Measurements from ENCODE around the gene ADAT3.

- no peak for TF ChIP-seq EZH2 (IDR thresholded peaks at IDR 0.05)
- TF ChIP-seq CTCF (IDR thresholded peaks at IDR 0.05) = no peak
- TF ChIP-seq EZH2phosphoT487 (IDR thresholded peaks at IDR 0.05) = no peak
Observed at GRCh38 chr19:1962674-1963073, 57.5 kb downstream of the ADAT3 start.
